IPS-NIHi7 (cell line): ENCODE measurements around the gene ANKRD29.
"Not testable (repeated sequence)": the region's sequence is repeated elsewhere in the genome, so short reads cannot be mapped to it uniquely, and the experiment has no call there.

Experiments
- DNase-seq: peaks from one replicate; pipeline ENCODE4 v3.0.0; 2012; ENCODE audit warnings: mixed read lengths; ENCODE audit errors: extremely low spot score

The ANKRD29 gene

GRCh38 chr18:23616258-23616657 lies 46.5 kb downstream of the ANKRD29 start:
- no peak for DNase-seq

- no peak for DNase-seq
These were observed 47.8 kb downstream of the ANKRD29 start for GRCh38 chr18:23614891-23615290.

GRCh38 chr18:23614413-23614812 lies 48.3 kb downstream of the ANKRD29 start:
- no peak for DNase-seq

- DNase-seq = not testable (repeated sequence)
These were observed 49.6 kb downstream of the ANKRD29 start for GRCh38 chr18:23613091-23613475.

- DNase-seq = no peak
These were observed 50.1 kb downstream of the ANKRD29 start for GRCh38 chr18:23612434-23613090.

GRCh38 chr18:23609390-23610023 lies 53.2 kb downstream of the ANKRD29 start:
- no peak for DNase-seq

- DNase-seq = no peak
These were observed 54.5 kb downstream of the ANKRD29 start for GRCh38 chr18:23608211-23608610.

- no peak for DNase-seq
These were observed 56.8 kb downstream of the ANKRD29 start for GRCh38 chr18:23605941-23606340.

- no peak for DNase-seq
These were observed 62.9 kb downstream of the ANKRD29 start for GRCh38 chr18:23599809-23600208.

GRCh38 chr18:23596183-23596582 lies 66.5 kb downstream of the ANKRD29 start:
- DNase-seq = no peak

GRCh38 chr18:23595591-23595990 lies 67.1 kb downstream of the ANKRD29 start:
- no peak for DNase-seq

- DNase-seq = no peak
These were observed 69.0 kb downstream of the ANKRD29 start for GRCh38 chr18:23593720-23594119.

- DNase-seq = no peak
These were observed 69.8 kb downstream of the ANKRD29 start for GRCh38 chr18:23592911-23593310.

- DNase-seq = no peak
These were observed 71.7 kb downstream of the ANKRD29 start for GRCh38 chr18:23591011-23591410.

GRCh38 chr18:23588836-23589560 lies 73.7 kb downstream of the ANKRD29 start:
- no peak for DNase-seq

- no peak for DNase-seq
These were observed 75.5 kb downstream of the ANKRD29 start for GRCh38 chr18:23587220-23587642.

GRCh38 chr18:23586249-23587196 lies 76.2 kb downstream of the ANKRD29 start, which contains the start of gene NPC1:
TSS of gene NPC1 (minus strand) at chr18:23586506. CDS start at chr18:23586343, 163 bp downstream.
- peak; percentile 91 for DNase-seq

GRCh38 chr18:23585897-23586248 lies 76.8 kb downstream of the ANKRD29 start:
- DNase-seq = no peak

- DNase-seq = peak; percentile 27
These were observed 77.5 kb downstream of the ANKRD29 start for GRCh38 chr18:23585007-23585871.
